Loucy (cell line): ENCODE results near the gene ST3GAL3.

Source experiments
- H2AFZ ChIP-seq: fragments of 200-600 bp; sonication (generic); 2 replicates; pipeline ENCODE4 v1.6.0; 2016; ENCODE audit warnings: antibody characterized with exemption, mild to moderate bottlenecking, low read length, moderate library complexity
- H3F3A ChIP-seq: fragments of 200-600 bp; 2 replicates; pipeline ENCODE4 v1.6.0; 2016; ENCODE audit warnings: antibody characterized with exemption, low read depth, mild to moderate bottlenecking
- H3K27me3 ChIP-seq: fragments of 200-600 bp; sonication (generic); 2 replicates; pipeline ENCODE4 v1.6.1; 2014; ENCODE audit warnings: low read length, mild to moderate bottlenecking; ENCODE audit not compliant: insufficient read depth, poor library complexity, severe bottlenecking
- H3K36me3 ChIP-seq: fragments of 200-600 bp; sonication (generic); 2 replicates; pipeline ENCODE4 v1.6.1; 2016; ENCODE audit warnings: low read length; ENCODE audit not compliant: insufficient read depth
- H3K4me1 ChIP-seq: fragments of 200-600 bp; sonication (generic); 2 replicates; pipeline ENCODE4 v1.5.1; 2014; ENCODE audit warnings: low read length, mild to moderate bottlenecking; ENCODE audit not compliant: insufficient read depth, poor library complexity, severe bottlenecking
- H3K4me2 ChIP-seq: fragments of 200-600 bp; sonication (generic); 2 replicates; pipeline ENCODE4 v1.6.0; 2014; ENCODE audit warnings: antibody characterized with exemption, low read length, low read depth, mild to moderate bottlenecking; ENCODE audit not compliant: poor library complexity, severe bottlenecking
- H3K4me3 ChIP-seq: fragments of 200-600 bp; sonication (generic); 2 replicates; pipeline ENCODE4 v1.5.1; 2014; ENCODE audit warnings: low read length, mild to moderate bottlenecking, mixed read lengths; ENCODE audit not compliant: poor library complexity, severe bottlenecking
- H3K79me2 ChIP-seq: fragments of 200-600 bp; sonication (generic); 2 replicates; pipeline ENCODE4 v1.6.1; 2014; ENCODE audit warnings: low read length; ENCODE audit not compliant: insufficient read depth
- H3K9ac ChIP-seq: fragments of 200-600 bp; sonication (generic); 2 replicates; pipeline ENCODE4 v1.6.0; 2014; ENCODE audit warnings: mild to moderate bottlenecking, low read depth, low read length, moderate library complexity; ENCODE audit not compliant: poor library complexity, severe bottlenecking
- H3K9me2 ChIP-seq: fragments of 200-600 bp; sonication (generic); replicated peaks from 2 replicates; pipeline ENCODE4 v1.6.1; 2016; ENCODE audit warnings: low read depth, low read length, mixed read lengths
- H3K9me3 ChIP-seq: fragments of 200-600 bp; sonication (generic); 2 replicates; pipeline ENCODE4 v1.6.1; 2014; ENCODE audit warnings: mild to moderate bottlenecking, antibody characterized with exemption, low read length, low read depth; ENCODE audit not compliant: insufficient read depth
- H4K20me1 ChIP-seq: fragments of 200-600 bp; sonication (generic); 2 replicates; pipeline ENCODE4 v1.6.0; 2014; ENCODE audit warnings: antibody characterized with exemption, low read length, mild to moderate bottlenecking; ENCODE audit not compliant: insufficient read depth, poor library complexity, severe bottlenecking
- CTCF ChIP-seq: fragments of 200-600 bp; sonication (generic); conservative IDR thresholded peaks from 2 replicates; pipeline ENCODE4 v1.5.1; 2014; ENCODE audit warnings: mild to moderate bottlenecking, antibody characterized with exemption, low read length
- EZH2phosphoT487 ChIP-seq: fragments of 200-600 bp; IDR thresholded peaks from 2 replicates; pipeline ENCODE4 v1.6.1; 2018; ENCODE audit warnings: antibody characterized with exemption, mild to moderate bottlenecking, moderate library complexity, borderline replicate concordance

Gene ST3GAL3

GRCh38 chr1:43731867-43732531 lies 24.7 kb downstream of the ST3GAL3 start:
- no peak for TF ChIP-seq CTCF
- Histone ChIP-seq H3K4me1 (no peaks in the 10 kb centered on the region), H3K36me3 (peaks cover 9% of the 10 kb centered on the region; the same call in 1 of the 2 replicates), H3K9ac (no peak overlapping the region), H3K4me3 (no peak overlapping the region), H3K9me3 (no peaks in the 10 kb centered on the region), H3K9me2 (no peaks in the 10 kb centered on the region), H3F3A (no peaks in the 10 kb centered on the region), H4K20me1 (no peaks in the 10 kb centered on the region), H3K79me2 (no peaks in the 10 kb centered on the region), H3K27me3 (no peaks in the 10 kb centered on the region), H2AFZ (no peak overlapping the region), H3K4me2 (no peak overlapping the region)

GRCh38 chr1:43736819-43737218 lies 29.5 kb downstream of the ST3GAL3 start:
- Histone ChIP-seq H3K4me1 (peaks cover 2% of the 10 kb centered on the region), H2AFZ (no peak overlapping the region), H3K9me2 (no peaks in the 10 kb centered on the region), H3K27me3 (no peaks in the 10 kb centered on the region), H3K9ac (no peak overlapping the region), H3K79me2 (no peaks in the 10 kb centered on the region), H3K36me3 (peaks cover 9% of the 10 kb centered on the region; the same call in 1 of the 2 replicates), H3K9me3 (no peaks in the 10 kb centered on the region), H3K4me3 (no peak overlapping the region), H4K20me1 (no peaks in the 10 kb centered on the region), H3K4me2 (no peak overlapping the region), H3F3A (no peaks in the 10 kb centered on the region)
- no peak for TF ChIP-seq EZH2phosphoT487
- no peak for TF ChIP-seq CTCF

GRCh38 chr1:43742026-43742425 lies 34.7 kb downstream of the ST3GAL3 start:
- H3K27me3 ChIP-seq: no peaks in the 10 kb centered on the region
- H2AFZ ChIP-seq: no peak overlapping the region
- no peaks in the 10 kb centered on the region for H3K36me3 ChIP-seq
- H3K79me2 ChIP-seq: no peaks in the 10 kb centered on the region
- TF ChIP-seq EZH2phosphoT487 (no peak), CTCF (no peak)
- no peaks in the 10 kb centered on the region for H3F3A ChIP-seq
- no peaks in the 10 kb centered on the region for H3K9me2 ChIP-seq
- H3K9me3 ChIP-seq: no peaks in the 10 kb centered on the region
- H3K4me1 ChIP-seq: peaks cover 2% of the 10 kb centered on the region
- no peak overlapping the region for H3K9ac ChIP-seq
- H3K4me3 ChIP-seq: no peak overlapping the region
- no peaks in the 10 kb centered on the region for H4K20me1 ChIP-seq
- no peak overlapping the region for H3K4me2 ChIP-seq
